CD4-positive, alpha-beta T cell treated with Interleukin-1 beta for 1 hour (primary cell): ENCODE measurements around the gene CITED2.

Experiments
- DNase-seq, 2 donors: peaks; one replicate each; pipeline ENCODE4 v3.0.0-alpha.2; 2020 to 2022

CITED2 gene

DNA sequence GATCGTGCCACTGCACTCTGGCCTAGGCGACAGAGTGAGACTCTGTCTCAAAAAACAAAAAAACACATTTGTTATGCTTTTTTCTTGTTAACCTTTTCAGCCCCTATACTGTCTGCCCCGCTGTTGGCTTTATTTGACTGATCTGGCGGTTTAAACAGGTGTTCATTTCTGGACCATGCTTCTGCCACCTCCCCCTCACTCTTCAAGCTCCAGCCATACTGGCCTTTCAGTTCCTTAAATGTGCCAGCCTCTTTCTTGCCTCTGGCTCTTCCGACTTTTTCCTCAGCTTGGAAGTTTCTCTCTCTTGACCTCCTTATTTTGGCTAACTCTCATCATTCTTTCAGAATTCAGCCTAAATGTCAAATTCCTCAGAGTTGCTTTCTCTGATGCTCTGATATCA is 47.4 kb downstream of the CITED2 start:
- DNase-seq = no peak

- no peak for DNase-seq
Measured at GRCh38 chr6:139325686-139326085, 48.8 kb downstream of the CITED2 start.

- DNase-seq = peak in 1 of 2 donors; percentile 8
Measured at GRCh38 chr6:139325125-139325524, 49.3 kb downstream of the CITED2 start.

GRCh38 chr6:139324301-139324555 is 50.2 kb downstream of the CITED2 start:
- no peak for DNase-seq

- peak; percentile 84 to 85 for DNase-seq
Measured at GRCh38 chr6:139323511-139324300, 50.7 kb downstream of the CITED2 start.
